Activated CD8-positive, alpha-beta memory T cell treated with anti-CD3 and anti-CD28 coated beads for 1 hour (primary cell): Measurements from ENCODE around the gene TWIST2.

Experiments
- DNase-seq, 2 donors: peaks; one replicate each; pipeline ENCODE4 v3.0.0-alpha.2; 2020; ENCODE audit warnings: low read depth in 1 of 2; ENCODE audit errors: extremely low read depth in 1 of 2

TWIST2 gene

GRCh38 chr2:238855891-238856580 is 8.2 kb downstream of the TWIST2 start:
- DNase-seq: no peak

- no peak for DNase-seq
Observed at GRCh38 chr2:238856713-238857567, 9.1 kb downstream of the TWIST2 start.

DNA sequence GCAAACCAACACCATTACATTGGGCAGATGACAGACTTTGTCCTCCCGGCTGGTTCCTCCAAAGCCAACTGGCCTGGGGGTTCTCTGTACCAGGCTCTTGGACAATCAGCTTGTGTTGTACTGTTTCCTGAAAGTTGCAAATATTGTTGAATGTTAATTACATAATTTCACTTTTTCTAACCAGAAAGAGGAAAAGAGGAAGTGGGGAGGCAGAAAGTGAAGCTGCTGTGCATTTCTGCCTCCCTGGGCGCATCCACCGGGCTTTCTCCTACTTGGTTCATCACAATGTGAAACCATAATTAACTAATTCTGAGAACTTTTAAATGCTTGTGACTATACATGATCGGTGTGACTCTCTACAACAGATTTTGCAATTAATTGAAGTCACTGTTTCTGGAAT is 10.1 kb downstream of the TWIST2 start:
- DNase-seq: no peak

DNA sequence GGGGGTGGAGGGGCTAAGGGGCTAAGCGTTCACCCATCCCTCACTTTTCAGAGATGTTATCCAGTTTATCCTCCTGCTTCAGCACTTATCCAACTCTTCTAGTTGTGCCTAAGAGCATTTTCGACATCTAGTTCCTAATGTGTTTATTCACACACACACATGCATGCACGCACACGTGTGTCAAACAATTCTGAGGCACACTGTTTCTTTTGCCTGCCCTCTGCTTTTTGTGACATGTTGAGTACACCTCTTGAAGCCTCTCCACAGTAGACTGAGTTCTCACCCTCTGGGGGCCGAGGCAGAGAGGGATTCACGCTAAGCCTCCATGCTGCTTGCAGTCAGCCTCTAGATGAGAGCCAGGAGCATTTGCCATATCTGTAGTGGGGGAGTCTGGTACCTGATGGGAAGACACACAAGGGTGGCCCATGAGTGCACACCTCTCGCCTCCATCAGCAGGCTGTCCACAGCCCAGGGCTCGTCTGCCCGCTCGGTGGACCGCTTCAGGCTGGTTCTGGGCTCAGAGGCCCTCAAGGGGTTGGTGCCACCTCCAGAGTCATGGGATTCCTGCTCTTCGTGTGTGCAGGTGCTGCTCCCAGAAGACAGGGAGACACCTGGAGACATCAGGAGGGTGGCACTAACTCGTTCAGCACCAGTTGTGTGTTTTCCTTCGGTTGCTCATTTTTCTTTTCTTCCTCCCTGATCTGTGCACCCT is 11.9 kb downstream of the TWIST2 start:
- no peak for DNase-seq

- no peak for DNase-seq
Observed at GRCh38 chr2:238861013-238861730, 13.3 kb downstream of the TWIST2 start.

DNA sequence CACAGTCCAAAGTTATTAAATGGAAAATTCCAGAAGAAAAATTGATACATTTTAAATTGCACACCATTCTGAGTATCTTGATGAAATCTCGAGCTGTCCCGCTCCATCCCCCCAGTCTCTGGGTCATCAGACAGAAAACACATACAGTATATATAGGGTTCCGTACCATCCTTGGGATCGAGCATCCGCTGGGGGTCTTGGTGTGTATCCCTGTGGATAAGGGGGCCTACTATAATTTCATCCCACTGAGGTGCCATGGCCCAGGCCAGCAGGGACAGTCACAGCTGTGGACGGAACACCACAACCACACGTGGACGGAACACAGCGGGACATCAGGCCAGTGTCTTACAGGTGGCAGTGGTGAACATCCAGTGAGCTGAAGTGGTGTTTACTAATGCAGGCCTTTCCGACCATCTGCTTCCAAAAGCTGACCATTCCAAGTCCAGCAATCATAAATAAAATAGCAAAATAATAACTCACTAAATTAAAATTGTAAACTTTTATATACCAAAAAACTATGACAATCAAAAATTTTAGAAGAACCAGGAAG is 14.0 kb downstream of the TWIST2 start:
- DNase-seq: no peak

- DNase-seq: no peak
Observed at GRCh38 chr2:238862701-238863100, 14.8 kb downstream of the TWIST2 start.

DNA sequence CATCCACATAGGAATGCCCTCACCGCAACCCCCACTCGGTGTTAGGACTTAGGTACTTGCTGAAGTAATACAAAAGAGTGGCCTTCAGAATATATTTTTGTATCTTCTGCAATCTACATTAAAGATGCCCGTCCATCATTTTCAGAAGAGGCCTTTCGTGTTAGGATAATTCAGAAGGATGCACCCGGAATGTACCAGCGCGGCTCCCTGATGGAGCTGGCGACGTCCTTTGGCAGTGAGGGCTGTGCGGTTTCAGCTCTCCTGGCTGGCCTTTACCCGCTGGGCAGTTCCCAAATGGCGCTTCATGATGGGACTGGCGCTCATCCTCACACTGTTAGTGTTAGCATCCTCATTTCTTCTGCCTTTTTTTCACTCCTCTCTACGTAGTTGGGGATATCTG is 15.3 kb downstream of the TWIST2 start:
- no peak for DNase-seq

GRCh38 chr2:238863749-238864206 is 15.9 kb downstream of the TWIST2 start:
- no peak for DNase-seq

GRCh38 chr2:238864207-238865014 is 16.5 kb downstream of the TWIST2 start:
- no peak for DNase-seq

DNA sequence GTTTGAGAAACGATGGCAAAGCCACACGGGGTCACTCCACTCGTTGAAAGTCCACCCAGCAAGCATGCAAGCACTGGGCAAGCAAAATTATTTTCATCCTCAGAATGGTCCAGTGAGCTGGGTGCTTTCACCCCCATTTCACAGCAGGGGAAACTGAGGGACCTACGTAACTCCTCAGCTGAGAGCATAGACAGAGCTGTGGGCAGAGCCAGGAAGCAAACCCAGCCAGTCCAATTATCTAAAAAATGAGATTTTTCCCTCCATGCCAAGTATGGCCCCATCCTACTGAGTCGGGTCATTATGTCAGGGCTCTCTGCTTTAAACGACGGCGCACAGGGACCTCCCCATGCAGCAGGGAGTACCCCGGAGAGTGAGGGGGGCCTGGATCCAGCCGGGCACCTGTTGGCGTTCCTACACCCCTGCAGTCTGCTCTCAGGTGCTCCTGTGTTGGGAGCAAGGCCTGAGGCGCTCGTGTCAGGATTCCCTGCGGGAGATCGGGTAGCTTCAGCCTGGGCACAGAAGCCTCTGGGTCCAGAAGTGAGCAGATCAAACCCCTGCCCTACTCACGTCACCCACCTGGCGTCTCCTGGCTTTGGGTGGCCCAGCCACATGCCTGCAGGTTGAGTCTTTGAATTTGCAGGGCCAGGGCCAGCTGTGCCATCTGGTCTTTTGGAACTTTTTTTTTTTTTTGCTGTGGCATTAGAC is 17.3 kb downstream of the TWIST2 start:
- no peak for DNase-seq

GRCh38 chr2:238865744-238866355 is 18.0 kb downstream of the TWIST2 start:
- no peak for DNase-seq

- no peak for DNase-seq
Observed at GRCh38 chr2:238866656-238867277, 18.9 kb downstream of the TWIST2 start.

DNA sequence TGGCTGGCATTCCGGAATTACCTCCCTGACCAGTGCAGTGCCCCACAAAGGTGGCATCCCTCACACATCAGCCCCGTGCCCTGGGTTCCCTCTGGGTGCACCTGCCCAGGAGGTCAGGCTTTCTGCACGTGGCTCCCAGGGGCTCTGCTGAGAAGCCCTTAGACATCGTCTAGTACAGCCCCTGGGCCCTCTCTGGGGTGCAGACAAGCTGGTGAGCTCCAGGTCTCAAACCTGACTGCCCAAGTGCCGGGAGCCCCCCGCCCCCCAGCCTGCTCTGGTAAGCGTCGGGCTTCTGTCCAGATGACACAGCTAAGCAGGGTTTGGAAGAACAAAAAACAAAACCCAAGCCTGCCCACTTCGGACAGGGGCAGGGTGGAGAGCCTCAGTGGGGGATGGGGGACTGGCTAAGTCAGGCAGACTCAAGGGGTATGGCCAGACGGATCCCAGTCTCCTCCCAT is 20.2 kb downstream of the TWIST2 start:
- DNase-seq: no peak

GRCh38 chr2:238868616-238869292 is 20.9 kb downstream of the TWIST2 start:
- DNase-seq: no peak

DNA sequence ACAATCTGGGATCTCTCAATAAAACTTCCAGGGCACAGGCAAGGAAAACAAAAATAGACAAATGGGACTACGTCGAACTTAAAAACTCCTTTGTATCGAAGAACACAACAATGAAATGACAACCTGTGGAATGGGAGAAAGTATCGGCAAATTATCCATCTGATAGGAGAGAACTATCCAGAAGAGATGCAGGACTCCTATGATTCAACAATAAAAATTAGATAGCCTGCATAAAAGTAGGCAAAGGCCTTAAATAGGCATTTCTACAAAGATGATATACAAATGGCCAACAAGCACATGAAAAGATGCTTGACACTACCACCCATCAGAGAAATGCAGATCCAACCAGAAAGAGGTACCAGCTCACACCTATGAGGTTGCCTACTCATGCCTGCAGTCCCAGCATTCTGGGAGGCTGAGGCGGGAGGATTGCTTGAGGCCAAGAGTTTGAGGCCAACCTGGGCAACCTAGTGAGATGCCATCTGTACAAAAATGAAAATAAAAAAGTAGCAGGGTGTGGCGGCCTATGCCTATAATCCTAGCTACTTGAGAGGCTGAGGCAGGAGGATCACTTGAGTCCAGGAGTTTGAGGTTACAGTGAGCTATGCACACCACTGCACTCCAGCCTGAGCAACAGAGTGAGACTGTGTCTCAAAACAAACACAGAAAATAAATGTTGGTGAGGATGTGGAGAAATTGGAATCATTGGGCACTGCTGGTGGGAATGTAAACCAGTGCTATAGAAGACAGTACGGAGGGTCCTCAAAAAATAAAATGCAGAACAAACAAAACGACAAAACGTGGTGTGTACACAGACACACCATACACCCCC is 21.6 kb downstream of the TWIST2 start:
- no peak for DNase-seq

- no peak for DNase-seq
Observed at GRCh38 chr2:238870261-238870660, 22.4 kb downstream of the TWIST2 start.
